NAMALWA (cell line): Measurements from ENCODE around the gene SHD.
A peak's percentile ranks its signal among the peaks of the same experiment; 100 is the strongest.

Experiments used
- DNase-seq: peaks from one replicate; pipeline ENCODE4 v3.0.0-alpha.2; 2015; ENCODE audit warnings: low spot score

The SHD gene

DNA sequence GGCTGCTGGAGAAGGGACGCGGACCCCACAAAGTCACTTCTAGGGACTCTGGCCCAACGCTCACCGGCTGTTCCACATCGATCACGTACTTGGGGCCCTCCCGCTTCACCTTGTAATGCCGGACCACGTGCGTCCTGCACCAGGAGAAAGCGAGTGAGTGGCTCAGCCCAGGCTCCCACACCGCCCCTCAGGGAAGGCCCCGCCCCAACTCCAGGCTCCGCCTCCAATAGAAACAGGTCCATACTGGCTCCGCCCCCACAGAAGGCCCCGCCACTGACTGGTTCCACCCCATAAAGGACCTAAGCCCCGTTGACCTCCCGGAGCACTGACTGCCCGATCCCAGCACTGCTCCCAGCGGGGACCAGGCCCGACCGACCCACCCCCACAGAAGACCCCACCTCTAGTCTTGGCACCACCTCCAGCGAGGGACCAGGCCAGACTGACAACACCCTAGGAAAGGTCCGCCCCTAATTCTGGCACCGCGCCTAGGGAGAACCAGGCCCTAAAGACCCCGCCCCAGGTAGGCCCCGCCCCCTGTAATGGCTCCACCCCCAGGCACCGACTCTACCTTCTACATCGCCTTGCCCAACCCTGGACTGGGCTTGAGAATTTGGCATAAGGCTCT is 48.3 kb downstream of the SHD start:
- peak; percentile 86 for DNase-seq

- DNase-seq = no peak
Measured at GRCh38 chr19:4327877-4328242, 48.8 kb downstream of the SHD start.

DNA sequence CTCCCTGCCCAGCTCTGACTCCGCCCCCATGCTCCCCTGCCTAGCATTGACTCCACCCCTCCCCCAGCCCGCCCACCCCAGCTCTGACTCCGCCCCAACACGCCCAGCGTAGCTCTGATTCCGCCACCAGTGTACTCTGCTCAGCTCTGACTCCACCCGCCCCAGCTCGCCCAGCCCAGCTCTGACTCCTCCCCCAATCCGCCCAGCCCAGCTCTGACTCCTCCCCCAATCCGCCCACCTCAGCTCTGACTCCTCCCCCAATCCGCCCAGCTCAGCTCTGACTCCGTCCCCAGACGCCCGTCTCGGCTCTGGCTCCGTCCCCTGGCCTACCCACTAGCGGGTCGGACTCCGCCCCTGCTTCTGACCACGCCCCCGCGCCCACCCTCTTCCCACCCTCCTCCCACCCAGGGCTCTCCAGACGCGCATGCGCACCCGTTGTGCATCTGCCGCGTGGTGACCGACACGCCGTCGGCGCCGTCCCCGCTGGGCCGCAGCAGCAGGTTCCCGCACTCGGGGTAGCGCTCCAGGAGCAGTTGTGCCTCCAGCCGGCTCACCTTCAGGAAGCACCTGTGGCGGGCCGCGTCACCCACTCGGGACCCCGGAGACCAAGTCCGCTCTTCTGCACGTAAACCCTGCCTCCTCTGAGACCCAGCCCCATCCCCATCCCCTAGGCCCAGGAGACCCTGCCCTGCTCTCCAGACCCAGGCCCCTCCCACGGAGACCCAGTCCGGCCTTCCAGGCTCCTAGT is 49.4 kb downstream of the SHD start:
- peak; percentile 94 for DNase-seq

- peak; percentile 39 for DNase-seq
Measured at GRCh38 chr19:4328991-4329681, 50.1 kb downstream of the SHD start.

GRCh38 chr19:4329858-4330257 is 50.8 kb downstream of the SHD start:
- no peak for DNase-seq

- DNase-seq = no peak
Measured at GRCh38 chr19:4334929-4335570, 56.0 kb downstream of the SHD start.

DNA sequence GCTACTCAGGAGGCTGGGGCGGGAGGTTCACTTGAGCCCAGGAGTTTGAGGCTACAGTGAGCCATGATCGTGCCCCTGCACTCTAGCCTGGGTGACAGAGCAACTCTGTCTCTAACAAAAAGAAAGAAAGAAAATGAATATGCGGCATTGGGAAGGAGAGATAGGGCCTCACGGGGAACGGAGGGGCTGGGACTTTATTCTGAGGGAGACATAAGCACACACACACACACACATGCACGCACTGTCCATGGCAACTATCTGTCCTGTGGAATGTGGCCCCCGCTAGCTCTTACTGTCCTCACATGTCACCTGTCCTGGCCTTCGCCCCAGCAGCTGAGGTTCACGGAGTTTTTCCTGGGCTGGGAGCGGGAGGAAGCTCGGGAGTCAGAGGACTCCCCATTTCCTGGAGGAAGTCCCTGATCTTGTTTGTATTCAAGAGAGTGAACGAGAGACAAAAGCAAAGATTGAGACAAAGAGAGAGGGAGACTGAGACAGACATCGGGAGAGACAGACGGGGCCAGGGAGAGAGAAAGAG is 58.9 kb downstream of the SHD start:
- DNase-seq = no peak

DNA sequence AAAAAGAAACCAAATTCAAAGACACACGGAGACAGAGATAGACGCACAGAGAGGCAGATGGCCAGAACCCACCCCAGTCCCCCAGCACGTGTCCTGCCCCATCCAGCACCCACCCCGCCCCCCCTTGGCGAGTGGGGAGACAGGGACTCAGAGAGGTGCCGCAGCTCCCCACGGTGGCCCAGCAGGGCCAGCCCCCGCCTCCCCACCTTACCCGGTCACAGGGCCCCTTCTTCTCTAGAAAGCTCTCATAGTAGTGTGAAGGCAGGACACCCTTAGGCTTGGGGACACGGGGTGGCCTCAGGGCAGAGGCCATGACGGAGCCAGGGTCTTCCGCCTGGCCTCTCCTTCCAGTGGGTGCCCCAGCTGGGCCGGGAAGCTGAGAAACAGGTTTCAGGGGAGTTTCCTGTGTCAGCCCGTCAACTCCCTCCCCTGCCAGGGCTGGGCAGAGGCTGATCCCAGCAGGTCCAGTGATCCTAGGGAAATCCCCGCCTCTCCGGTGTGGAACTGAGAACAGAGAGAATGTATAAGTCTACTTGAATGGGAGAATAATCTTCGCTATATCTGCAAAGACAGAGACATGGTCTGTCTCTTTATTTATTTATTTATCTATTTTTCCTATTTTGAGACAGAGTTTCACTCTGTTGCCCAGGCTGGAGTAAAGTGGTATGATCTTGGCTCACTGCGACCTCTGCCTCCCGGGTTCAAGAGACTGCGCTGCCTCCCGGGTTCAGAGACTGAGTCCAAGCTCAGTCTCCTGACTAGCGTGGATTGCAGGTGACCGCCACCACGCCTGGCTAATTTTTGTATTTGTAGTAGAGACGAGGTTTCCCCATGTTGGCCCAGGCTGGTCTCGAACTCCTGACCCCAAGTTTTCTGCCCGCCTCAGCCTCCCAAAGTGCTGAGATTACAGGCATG is 59.6 kb downstream of the SHD start, which contains the start of gene STAP2:
Gene STAP2, minus strand, starts transcription at position 387 of the 915 bp plus-strand sequence. Its CDS starts 74 bp downstream, at position 313.
- no peak for DNase-seq
